ENCODE results near the gene DENR.
"Not testable (repeated sequence)": the region's sequence is repeated elsewhere in the genome, so short reads cannot be mapped to it uniquely, and the experiment has no call there.

DENR gene, protein sequence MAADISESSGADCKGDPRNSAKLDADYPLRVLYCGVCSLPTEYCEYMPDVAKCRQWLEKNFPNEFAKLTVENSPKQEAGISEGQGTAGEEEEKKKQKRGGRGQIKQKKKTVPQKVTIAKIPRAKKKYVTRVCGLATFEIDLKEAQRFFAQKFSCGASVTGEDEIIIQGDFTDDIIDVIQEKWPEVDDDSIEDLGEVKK

DNA sequence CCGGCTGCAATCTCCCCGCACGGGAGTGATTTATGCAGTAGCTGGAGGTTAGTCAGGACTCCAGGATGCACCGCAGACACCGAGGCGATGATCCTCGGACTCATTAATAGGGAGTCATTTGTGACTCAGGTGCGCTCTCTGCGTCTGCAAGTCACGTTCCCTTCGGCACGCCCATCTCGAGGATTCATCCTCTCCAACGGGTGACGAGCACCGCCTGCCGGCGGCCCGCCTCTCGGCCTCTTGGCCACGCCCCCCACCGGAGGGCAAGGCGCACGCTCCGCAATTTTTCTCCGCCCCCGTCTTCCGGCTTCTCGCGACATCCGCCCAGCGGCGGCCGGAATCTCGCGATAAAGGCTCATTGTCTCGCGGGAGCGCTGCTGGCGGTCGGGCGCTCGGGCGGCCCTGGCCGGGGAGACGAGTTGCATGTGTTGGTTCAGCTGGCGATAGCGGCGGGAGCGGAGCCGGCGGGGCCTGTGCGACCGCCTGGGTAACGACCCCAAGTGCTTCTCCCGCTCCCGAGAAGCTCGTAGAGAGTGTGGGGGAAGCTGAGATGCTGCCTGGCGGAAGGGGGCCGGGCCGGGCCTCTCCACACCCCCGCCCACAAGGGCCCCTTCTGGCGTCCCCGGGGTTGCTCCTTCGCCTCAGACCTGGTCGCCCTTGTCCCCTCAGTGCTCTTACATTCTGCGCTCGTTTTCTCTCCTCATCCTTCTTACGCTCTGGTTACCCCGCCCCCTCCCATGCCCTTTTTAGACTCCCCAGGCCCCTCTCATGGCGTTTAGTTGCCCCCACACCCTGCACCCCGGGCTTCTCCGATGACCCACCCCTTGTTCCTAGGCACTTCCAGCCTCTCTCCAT lies at the start of gene DENR:
Gene DENR (plus strand): TSS at position 361 of the 855 bp plus-strand sequence. CDS start 878 bp downstream, outside the sequence.
- DNase-seq: peak; percentile 90 to 95

DNA sequence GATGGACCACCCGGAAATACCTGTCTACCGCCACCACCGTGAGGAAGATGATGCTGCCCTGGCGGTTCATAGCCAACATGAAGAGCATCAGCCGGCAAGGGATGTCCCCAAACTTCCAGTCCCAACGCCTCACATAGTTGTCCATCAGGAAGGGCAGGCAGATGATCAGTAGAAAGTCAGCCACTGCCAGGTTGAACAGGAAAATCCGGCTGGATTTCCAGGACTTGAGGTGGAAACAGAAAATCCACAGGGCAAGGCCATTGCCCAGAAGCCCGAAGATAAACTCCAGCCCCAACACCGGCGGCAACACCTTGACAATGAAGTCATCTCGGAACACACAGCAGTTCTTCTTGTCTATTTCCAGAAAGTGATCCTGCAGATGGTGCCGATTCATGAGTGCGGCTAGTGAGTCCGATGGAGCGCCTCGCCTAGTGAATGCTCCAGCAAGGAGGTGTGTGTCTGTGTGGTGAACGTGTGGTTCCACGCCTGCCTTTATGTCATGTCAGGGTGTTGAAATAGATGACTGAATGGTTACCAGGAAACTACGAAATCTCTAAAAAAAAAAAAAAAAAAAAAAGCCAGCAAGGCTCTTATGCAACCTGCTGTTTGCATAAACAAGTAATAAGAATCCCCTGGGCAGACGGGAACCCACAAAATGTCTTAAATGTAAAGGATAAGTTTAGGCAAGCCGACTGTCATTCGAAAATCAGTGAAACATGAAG lies 49.6 kb upstream of the DENR start, which contains the start of gene HCAR2:
Gene HCAR2 (minus strand): TSS at position 468 of the 722 bp plus-strand sequence. CDS start 74 bp downstream, at position 394.
- not testable (repeated sequence) for DNase-seq

DNA sequence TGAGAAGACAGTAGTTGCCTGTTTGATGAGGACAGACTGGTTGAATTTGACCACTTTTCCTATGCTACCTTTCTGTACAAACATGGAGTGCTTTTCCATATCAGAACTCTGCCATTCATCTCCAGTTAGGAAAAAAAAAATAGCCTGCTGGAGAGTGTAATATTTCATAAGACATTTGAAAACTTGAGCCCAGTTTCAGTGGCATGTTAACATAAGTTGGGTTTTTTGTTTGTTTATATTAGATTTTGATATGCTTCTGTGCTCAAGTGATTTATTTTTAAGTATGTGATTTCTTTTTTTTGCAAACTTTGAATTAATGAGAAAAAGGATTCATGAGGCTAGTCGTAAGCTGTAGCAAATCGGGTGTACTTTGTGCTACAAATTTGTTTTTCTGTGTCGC lies 48.8 kb upstream of the DENR start:
- DNase-seq: not testable (repeated sequence)

DNA sequence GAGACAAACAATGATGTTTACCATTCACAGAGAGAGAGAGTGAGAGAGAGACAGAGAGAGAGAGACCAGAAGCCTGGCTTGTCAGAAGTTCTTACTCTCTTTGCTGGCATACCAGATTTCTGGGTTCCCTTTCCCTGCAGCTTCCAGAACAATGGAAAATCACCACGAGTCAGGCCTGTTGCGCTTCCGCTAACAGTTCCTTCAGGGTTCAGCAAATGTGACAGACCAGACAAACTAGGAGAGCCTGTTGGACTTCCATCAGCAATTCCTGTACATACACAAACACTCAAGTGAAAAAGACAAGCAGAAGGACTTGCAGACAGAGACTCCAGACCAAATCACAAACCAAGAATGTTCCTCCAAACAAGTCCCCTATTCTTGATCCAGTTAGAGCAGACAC lies 43.3 kb upstream of the DENR start:
- not testable (repeated sequence) for DNase-seq

DNA sequence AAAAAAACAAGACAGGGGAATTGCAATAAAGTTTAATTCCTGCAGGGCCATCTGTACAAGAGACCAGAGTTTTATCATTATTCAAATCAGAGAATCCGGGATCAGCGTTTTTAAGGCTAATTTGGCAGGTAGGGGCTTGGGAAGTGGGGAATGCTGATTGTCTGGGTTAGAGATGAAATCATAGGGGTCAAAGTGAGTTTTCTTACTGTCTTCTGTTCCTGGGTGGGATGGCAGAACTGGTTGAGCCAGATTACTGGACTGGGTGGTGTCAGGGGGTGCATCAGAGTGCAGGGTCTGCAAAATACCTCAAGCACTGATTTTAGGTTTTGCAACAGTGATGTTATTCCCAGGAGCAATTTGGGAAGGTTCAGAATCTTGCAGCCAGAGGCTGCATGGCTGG lies 42.3 kb upstream of the DENR start:
- DNase-seq: not testable (repeated sequence)

DNA sequence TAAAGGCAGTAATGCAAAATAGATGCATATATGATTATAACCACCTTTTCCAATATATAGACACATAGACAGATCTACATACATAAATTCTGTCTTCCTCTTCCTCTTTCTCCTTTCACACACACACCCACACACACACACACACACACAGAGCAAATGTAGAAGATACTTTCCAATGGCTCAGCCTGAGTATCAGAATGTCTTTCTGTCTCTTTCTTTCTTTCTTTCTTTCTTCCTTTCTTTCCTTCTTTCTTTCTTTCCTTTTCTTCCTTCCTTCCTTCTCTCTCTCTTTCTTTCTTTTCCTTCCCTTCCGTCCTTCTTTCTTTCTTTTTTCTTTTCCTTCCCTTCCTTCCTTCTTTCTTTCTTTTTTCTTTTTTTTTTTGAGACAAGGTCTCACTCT lies 41.4 kb upstream of the DENR start:
- not testable (repeated sequence) for DNase-seq

DNA sequence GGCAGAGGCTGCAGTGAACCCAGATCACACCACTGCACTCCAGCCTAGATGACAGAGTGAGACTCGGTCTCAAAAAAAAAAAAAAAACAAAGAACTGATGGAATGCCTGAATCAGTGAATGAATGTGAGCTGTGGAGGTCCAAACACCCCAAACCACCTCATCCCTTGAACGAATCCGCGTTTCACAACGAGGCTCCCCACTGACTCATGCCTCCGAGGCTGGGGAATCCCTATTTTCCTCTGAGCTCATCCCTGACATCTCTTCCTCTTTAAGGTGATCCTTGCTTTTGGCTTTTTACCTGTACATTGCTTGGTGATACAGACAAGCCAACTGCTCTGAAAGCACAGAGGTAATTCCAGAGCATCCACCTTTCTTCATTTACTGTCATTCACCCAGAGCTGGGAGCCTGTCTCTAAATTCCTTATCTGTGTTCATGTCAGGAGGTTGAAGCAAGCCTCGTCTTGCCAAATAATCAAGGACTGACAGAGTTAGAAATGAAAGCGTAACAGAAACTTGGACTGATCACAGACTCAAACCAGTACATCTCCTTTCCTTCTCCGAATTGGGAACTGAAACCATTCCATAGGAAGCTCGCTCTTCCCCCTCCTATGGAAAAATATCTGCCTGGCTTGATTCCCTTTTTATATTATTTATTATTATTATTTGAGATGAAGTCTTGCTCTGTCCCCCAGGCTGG lies 39.0 kb upstream of the DENR start:
- not testable (repeated sequence) for DNase-seq

DNA sequence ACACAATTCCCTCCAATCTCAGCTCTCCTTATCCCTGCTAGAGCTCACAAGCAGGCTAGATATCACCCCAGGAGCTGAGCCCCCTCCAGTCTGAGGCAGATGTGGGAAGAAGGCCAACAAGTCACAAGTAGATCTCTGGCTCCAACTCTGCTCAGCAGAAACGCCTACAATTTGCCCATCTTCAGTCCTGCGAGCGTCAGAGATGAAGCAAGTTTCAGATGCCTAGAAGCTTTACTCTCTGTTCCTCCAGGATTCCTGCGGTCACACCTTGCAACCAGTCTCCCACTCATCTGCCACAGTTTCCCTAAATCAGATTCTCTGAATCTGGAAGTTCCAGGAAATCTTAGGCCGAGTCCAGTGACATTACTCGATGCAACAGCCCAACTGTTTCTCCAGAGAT lies 37.4 kb upstream of the DENR start:
- not testable (repeated sequence) for DNase-seq

DNA sequence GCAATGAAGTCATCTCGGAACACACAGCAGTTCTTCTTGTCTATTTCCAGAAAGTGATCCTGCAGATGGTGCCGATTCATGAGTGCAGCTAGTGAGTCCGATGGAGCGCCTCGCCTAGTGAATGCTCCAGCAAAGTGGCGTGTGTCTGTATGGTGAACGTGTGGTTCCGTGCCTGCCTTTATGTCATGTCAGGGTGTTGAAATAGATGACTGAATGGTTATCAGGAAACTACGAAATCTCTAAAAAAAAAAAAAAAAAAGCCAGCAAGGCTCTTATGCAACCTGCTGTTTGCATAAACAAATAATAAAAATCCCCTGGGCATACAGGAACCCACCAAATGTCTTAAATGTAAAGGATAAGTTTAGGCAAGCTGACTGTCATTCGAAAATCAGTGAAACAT lies 36.0 kb upstream of the DENR start, which contains the start of gene HCAR3:
Gene HCAR3 (minus strand): TSS at position 154 of the 400 bp plus-strand sequence. CDS start 74 bp downstream, at position 80.
- not testable (repeated sequence) for DNase-seq

DNA sequence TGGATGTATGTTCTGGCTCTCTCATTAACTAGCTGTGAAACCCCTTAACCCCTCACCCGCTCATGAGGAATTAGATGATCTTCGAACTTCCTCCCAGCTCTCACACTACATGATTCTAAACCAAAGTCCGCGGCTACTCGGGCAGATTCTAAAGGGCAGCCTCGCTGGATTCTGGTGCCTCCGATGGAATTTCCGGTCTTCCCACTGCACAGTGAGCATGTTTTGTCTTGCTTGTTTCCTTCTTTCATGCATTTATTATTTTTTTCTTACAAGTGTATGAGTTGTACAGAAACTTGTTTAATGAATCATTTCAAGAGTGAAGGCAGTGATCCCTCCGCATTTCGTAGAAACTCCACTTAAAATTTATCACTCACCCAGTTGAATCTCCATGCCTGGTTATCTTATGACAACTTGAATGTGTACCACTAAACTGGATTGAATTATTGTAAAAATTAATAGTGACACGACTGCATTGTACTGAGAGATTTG lies 31.5 kb upstream of the DENR start:
- no peak for DNase-seq

DNA sequence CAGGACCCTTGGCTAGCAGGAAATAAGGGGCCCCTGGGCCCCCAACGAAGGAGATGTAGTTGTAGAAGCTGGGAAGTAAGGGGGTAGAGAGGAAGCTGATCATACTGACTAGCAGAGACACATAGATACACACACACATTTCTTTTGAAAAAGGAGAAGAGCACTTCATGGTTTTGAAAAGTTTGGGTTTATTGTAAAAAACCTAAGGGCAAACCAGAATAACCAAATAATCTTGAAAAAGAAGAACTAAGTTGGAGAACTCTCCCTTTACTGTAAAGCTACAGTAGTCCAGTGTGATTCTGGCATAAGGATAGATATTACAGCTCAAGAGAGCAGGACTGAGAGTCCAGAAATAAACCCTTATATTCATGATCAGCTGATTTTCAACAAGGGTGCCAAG lies 30.2 kb upstream of the DENR start:
- no peak for DNase-seq

DNA sequence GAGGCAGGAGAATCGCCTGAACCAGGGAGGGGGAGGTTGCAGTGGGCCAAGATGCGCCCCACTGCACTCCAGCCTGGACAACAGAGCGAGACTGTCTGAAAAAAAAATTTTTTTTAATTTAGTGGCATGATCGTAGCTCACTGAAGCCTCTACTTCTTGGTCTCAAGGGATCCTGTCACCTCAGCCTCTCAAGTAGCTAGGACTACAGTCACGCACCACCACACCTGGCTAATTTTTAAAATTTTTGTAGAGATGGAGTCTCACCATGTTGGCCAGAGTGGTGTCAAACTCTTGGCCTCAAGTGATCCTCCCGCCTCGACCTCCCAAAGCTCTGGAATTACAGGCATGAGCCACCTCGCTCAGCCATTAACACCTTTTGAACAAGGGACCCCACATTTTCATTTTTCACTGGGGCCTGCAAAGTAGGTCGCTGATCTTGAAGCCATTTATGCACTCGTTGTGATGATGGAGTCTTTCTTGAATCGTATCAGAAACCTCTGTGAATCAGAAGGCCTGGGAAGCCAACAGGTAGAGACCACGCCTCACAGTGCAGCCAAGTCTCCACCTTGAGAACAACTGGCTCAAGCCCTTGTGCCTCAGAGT lies 27.9 kb upstream of the DENR start:
- no peak for DNase-seq

DNA sequence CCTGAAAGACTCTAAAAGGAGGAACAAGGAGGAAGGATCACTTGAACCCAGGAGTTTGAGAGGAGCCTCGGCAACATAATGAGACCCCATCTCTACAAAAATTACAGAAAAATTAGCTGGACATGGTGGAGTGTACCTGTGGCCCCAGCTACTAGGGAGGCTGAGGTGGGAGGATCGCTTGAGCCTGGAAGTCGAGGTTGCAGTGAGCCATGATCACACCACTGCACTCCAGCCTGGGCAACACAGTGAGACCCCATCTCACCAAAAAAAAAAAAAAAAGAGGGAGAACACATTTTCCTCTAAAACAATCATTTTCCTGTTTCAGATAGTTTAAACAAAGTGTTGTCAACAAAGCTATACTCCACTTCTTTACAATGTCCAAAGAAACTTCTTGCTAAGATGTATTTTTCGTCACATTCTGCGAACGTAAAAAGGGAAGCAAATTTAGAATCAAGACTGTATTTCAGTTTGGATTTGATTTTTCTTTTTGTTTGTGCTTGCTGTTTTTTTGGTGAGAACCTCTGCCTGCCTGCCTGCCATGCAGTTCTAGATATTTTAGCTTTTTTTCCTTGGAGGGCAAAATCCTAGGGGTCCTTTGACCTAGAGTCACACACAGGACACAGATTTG lies 27.1 kb upstream of the DENR start:
- DNase-seq: no peak

DNA sequence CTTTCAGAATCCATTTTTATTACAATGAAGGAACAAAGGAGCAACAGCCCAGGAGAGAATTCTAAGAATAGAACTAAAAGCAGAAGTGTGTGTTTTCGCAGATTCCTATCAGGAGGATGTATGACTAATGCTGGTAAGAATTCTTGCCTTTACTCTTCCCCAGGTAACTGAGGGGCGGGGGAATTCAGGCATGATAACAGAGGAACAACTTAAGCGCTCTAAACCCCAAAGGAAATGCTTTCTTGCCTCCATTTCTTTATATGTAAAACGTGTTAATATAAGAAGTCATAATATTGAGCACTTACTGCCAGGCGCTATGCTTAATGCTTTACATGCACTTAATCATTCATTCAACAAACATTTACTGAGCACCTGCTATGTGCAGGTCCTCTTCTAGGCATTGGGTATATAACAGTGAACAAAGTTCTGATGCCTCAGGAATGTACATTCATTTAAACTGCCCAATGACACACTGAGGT lies 26.5 kb upstream of the DENR start:
- no peak for DNase-seq

DNA sequence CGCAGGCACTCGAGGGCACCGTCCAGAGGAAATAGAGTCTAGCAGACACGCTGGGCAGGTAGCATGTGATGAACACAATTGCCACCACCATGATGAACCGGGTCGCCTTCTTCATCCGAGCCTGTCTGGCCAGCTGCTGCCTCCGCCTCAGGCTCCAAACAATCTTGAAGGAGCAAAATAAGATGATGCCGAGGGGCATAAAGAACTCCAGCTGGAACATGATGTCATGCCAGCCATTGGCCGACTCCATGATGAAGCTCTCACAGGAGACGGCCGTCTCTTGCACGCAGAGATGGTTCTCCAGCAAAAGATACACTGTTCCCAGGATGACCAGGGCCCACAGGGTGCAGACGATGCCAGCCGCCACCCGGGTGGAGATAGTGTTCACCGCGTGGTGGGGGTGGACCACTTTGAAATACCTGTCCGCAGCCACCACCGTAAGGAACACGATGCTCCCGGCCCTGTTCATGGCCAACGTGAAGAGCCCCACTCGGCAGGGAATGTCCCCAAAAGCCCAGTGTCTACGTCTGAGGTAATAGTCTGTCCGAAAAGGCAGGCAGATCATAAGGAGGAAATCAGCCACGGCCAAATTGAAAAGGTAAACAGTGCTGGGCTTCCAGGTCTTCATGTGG lies 22.9 kb upstream of the DENR start:
- no peak for DNase-seq

DNA sequence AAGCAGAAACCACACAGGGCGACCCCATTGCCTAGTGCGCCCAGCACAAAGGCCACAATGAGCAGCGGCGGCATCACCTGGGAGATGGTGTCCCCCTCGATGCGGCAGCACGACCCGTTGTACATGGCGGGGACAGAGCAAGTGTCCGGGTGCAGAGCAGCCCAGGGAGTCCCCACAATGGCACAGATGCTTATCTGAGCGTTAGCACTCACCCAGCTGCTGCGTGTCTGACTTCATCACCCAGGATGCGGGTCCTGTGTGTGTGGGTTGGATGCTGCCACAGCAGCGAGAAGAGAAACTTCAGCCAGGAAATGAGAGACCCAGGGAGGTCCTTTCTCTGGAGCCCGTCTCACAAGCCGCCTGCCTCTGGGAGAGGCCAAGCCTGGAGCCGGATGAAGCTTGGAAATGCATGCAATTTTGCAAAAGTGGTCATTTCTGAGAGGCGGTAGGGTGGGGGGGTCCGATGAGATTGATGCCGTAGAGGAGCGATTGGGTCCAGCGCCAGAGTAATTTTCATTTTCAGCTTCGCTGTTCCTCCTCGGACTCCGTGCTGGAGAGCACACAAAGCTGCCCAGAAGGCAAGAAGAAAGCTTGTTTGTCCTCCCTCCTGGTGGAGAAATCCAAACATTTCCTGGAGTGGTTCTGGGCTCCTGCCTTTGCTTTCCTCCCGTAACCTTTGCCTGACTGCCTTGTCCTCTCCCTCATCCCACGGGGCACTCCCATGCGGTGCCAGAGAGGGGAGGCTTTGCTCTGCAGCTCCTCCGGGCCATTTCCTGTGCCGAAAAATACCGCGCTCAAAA lies 22.2 kb upstream of the DENR start, which contains the start of gene HCAR1:
Gene HCAR1 (minus strand): TSS at position 630 of the 800 bp plus-strand sequence. CDS start 505 bp downstream, at position 125.
- no peak for DNase-seq

DNA sequence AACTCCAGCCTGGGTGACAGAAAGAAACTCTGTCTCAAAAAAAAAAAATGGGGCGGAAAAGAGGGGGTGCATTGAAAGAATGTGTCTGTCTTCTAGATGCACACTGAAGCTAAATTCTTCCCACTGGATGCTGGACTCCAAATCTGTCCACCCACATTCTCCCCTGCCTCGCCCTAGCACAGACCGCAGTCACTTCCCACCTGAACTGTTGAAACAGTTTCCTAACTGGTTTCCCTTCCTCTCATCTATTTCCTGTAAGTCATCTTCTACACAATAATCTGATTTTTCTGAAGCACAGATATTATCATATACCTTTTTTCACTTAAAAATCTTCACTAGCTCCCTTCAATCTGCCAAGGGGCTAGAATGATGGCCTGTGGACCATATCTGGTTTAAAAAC lies 20.5 kb upstream of the DENR start:
- no peak for DNase-seq

DNA sequence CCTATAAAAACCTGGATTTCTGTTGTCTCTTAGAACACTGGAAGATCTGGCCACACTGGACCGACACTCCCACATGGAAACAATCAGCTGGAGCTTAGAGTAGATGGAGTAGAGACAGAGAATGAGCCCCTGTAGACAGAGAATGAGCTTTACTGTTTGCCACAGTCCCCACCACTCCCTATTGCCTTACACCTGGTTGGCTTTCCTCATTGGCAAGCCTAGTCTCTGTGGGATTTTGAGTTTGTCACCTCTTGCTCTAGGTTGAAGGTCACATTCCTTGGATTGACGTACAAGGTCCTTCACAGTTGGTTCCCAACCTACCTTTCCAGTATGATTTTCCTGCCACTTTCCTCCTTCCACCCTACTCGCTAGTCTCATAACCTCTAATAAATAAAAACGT lies 20.0 kb upstream of the DENR start:
- no peak for DNase-seq

DNA sequence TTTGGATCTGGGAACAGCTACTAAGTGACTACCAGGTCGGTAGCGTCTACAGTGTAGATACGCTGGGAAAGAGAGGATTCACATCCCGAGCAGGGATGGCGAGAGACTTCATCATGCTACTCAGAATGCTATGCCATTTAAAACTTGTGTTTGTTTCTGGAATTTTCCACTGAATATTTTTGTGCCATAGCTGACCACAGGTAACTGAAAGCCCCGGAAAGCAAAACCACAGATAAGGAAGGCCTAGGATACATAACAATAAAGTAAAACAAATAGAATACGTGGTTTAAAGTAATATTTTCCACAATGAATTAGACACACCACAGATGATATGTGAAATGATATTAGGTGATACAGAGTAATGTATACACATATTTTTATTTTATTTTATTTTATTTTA lies 14.1 kb upstream of the DENR start:
- no peak for DNase-seq

DNA sequence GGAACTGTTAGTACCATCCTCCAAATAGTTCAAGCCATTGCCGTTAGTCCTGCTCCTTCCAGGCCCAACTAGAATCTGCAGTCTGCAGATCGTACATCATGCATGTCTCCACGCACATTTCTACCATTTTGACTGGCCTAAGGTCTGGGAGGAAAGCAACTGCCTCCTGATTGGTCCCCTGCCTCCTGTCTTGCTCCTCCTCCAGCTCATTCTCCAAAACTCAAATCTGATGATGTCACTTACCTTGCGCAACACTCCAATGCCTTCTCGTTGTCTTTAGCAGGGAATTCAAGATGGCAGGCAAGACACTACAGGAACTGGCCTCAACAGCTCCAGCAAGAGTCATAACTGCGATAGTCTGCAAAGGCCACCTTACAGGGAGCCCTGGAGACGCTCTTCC lies 12.3 kb upstream of the DENR start:
- DNase-seq: no peak

Data from hippocampal formation (tissue), 2 donors.